ENCODE data around the gene MOB3C. TPM values are rescaled to one million over a fixed set of nuclear protein-coding genes. Genes with fewer than 3 reads are reported as not detected.

Gene MOB3C
- total and polyA plus RNA-seq, 2 donors (not counting 1 experiment from before 2014, with no cell fraction given): 9.1 to 14.9 TPM

- Histone ChIP-seq H3K27me3 (ENCODE audit: control insufficient read depth, insufficient read depth, low read length) (no peaks in the 10 kb centered on the region), H2AFZ (ENCODE audit: low read length) (no peak overlapping the region), H3K79me2 (ENCODE audit: control insufficient read depth, insufficient read depth, low read length) (no peaks in the 10 kb centered on the region), H3K4me1 (ENCODE audit: control insufficient read depth, extremely low read depth, insufficient read depth, low read length) (peaks cover 10% of the 10 kb centered on the region), H3K9me3 (ENCODE audit: control insufficient read depth, insufficient read depth, low read depth, low read length) (no peaks in the 10 kb centered on the region), H3K36me3 (ENCODE audit: control insufficient read depth, insufficient read depth, low read length) (peaks cover 11% of the 10 kb centered on the region), H4K20me1 (ENCODE audit: control insufficient read depth, extremely low read depth, insufficient read depth, low read length) (no peaks in the 10 kb centered on the region), H3K4me3 (replicated peaks in 1 of 4; ENCODE audit: control extremely low read depth in 1 of 4, insufficient read depth in 1 of 4, low read depth in 3 of 4, low read length in 4 of 4) (peak overlapping the region in 2 of 4 experiments; percentile 10 to 40), H3K27ac (ENCODE audit: insufficient read depth, low read length) (no peak overlapping the region), H3K4me2 (ENCODE audit: extremely low read depth, insufficient read depth, low read length) (peak overlapping the region; percentile 2), H3K9ac (ENCODE audit: insufficient read depth, low read length) (no peak overlapping the region)
- TF ChIP-seq EZH2 (IDR thresholded peaks at IDR 0.05; ENCODE audit: low read length, missing control alignments) (no peak), CTCF (conservative IDR thresholded peaks at IDR 0.05 in 1 of 2, IDR thresholded peaks at IDR 0.05 in 1 of 2; ENCODE audit: low read depth in 1 of 2, low read length in 2 of 2) (no peak)
- no peak for DNase-seq (ENCODE audit: low read depth in 2 of 2)
Measured at GRCh38 chr1:46612937-46613660, 3.5 kb downstream of the MOB3C start.

GRCh38 chr1:46611691-46612221 lies 4.9 kb downstream of the MOB3C start:
- Histone ChIP-seq H3K9ac (ENCODE audit: insufficient read depth, low read length) (no peak overlapping the region), H3K4me3 (replicated peaks in 1 of 4; ENCODE audit: control extremely low read depth in 1 of 4, insufficient read depth in 1 of 4, low read depth in 3 of 4, low read length in 4 of 4) (no peak overlapping the region), H3K4me1 (ENCODE audit: control insufficient read depth, extremely low read depth, insufficient read depth, low read length) (peaks cover 10% of the 10 kb centered on the region), H3K4me2 (ENCODE audit: extremely low read depth, insufficient read depth, low read length) (no peak overlapping the region), H3K9me3 (ENCODE audit: control insufficient read depth, insufficient read depth, low read depth, low read length) (no peaks in the 10 kb centered on the region), H3K27ac (ENCODE audit: insufficient read depth, low read length) (no peak overlapping the region), H3K27me3 (ENCODE audit: control insufficient read depth, insufficient read depth, low read length) (no peaks in the 10 kb centered on the region), H3K79me2 (ENCODE audit: control insufficient read depth, insufficient read depth, low read length) (no peaks in the 10 kb centered on the region), H3K36me3 (ENCODE audit: control insufficient read depth, insufficient read depth, low read length) (peaks cover 11% of the 10 kb centered on the region), H2AFZ (ENCODE audit: low read length) (no peak overlapping the region), H4K20me1 (ENCODE audit: control insufficient read depth, extremely low read depth, insufficient read depth, low read length) (no peaks in the 10 kb centered on the region)
- peak in 1 of 2 donors; percentile 43 for DNase-seq (ENCODE audit: low read depth in 2 of 2)
- no peak for TF ChIP-seq CTCF (conservative IDR thresholded peaks at IDR 0.05 in 1 of 2, IDR thresholded peaks at IDR 0.05 in 1 of 2; ENCODE audit: low read depth in 1 of 2, low read length in 2 of 2)
- no peak for TF ChIP-seq EZH2 (IDR thresholded peaks at IDR 0.05; ENCODE audit: low read length, missing control alignments)

GRCh38 chr1:46607345-46608130 lies 9.1 kb downstream of the MOB3C start:
- no peak overlapping the region for H3K9ac ChIP-seq (ENCODE audit: insufficient read depth, low read length)
- no peak overlapping the region for H3K4me3 ChIP-seq (replicated peaks in 1 of 4; ENCODE audit: control extremely low read depth in 1 of 4, insufficient read depth in 1 of 4, low read depth in 3 of 4, low read length in 4 of 4)
- H3K9me3 ChIP-seq (ENCODE audit: control insufficient read depth, insufficient read depth, low read depth, low read length): no peaks in the 10 kb centered on the region
- no peak for DNase-seq (ENCODE audit: low read depth in 2 of 2)
- no peaks in the 10 kb centered on the region for H4K20me1 ChIP-seq (ENCODE audit: control insufficient read depth, extremely low read depth, insufficient read depth, low read length)
- peaks cover 3% of the 10 kb centered on the region for H3K4me1 ChIP-seq (ENCODE audit: control insufficient read depth, extremely low read depth, insufficient read depth, low read length)
- peaks cover 8% of the 10 kb centered on the region for H3K36me3 ChIP-seq (ENCODE audit: control insufficient read depth, insufficient read depth, low read length)
- H3K27ac ChIP-seq (ENCODE audit: insufficient read depth, low read length): no peak overlapping the region
- TF ChIP-seq CTCF (conservative IDR thresholded peaks at IDR 0.05 in 1 of 2, IDR thresholded peaks at IDR 0.05 in 1 of 2; ENCODE audit: low read depth in 1 of 2, low read length in 2 of 2) (no peak), EZH2 (IDR thresholded peaks at IDR 0.05; ENCODE audit: low read length, missing control alignments) (no peak)
- no peak overlapping the region for H2AFZ ChIP-seq (ENCODE audit: low read length)
- peaks cover 2% of the 10 kb centered on the region for H3K79me2 ChIP-seq (ENCODE audit: control insufficient read depth, insufficient read depth, low read length)
- H3K4me2 ChIP-seq (ENCODE audit: extremely low read depth, insufficient read depth, low read length): no peak overlapping the region
- no peaks in the 10 kb centered on the region for H3K27me3 ChIP-seq (ENCODE audit: control insufficient read depth, insufficient read depth, low read length)

Data from fibroblast of lung (primary cell).